Measurements from ENCODE around the gene EMSY. TPM values are rescaled to one million over a fixed set of nuclear protein-coding genes. Genes with fewer than 3 reads are reported as not detected.

EMSY gene
- total and polyA plus RNA-seq, 9 of the 15 experiments (the other 6 are each of a cell fraction or from before 2014, with no cell fraction given): 12.7 to 25.4 (median 17.9) TPM

DNA sequence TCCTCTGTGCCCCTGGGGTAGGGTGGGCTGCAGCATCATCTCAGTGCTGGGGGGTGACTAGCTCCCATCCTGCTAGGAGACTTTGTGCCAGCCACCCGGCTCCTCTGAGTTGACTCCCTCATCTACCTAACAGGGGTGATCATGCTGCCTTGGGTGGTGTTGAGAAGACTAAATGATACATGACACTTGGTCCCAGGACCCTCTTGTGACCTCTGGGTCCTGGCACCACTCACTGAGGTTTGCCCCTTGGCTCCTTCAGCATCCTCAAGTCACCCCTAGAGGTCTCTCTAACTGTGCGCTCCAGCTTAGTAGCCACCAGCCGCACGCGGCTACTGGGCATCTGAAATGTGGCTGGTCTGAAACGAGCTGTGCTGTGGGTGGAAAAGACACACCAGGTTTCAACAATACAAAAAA is 153.6 kb downstream of the EMSY start (continued):
- TF ChIP-seq, protein P1, sequence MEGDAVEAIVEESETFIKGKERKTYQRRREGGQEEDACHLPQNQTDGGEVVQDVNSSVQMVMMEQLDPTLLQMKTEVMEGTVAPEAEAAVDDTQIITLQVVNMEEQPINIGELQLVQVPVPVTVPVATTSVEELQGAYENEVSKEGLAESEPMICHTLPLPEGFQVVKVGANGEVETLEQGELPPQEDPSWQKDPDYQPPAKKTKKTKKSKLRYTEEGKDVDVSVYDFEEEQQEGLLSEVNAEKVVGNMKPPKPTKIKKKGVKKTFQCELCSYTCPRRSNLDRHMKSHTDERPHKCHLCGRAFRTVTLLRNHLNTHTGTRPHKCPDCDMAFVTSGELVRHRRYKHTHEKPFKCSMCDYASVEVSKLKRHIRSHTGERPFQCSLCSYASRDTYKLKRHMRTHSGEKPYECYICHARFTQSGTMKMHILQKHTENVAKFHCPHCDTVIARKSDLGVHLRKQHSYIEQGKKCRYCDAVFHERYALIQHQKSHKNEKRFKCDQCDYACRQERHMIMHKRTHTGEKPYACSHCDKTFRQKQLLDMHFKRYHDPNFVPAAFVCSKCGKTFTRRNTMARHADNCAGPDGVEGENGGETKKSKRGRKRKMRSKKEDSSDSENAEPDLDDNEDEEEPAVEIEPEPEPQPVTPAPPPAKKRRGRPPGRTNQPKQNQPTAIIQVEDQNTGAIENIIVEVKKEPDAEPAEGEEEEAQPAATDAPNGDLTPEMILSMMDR (IDR thresholded peaks at IDR 0.05 in 2 of 3, conservative IDR thresholded peaks at IDR 0.05 in 1 of 3; ENCODE audit: insufficient read depth in 2 of 3, low read depth in 1 of 3, low read length in 3 of 3): peak; percentile 56 to 75 (median 68)
- TF ChIP-seq SMC3 (conservative IDR thresholded peaks at IDR 0.05; ENCODE audit: insufficient read depth, low read depth, low read length) (0 out of 2 replicates have a peak, but pooled peaks have one; percentile 33), RB1 (IDR thresholded peaks at IDR 0.05; ENCODE audit: low read depth) (no peak), MCM3 (IDR thresholded peaks at IDR 0.05) (no peak), ZNF717 (CRISPR knock-in tag; IDR thresholded peaks at IDR 0.05) (no peak), FUS (optimal IDR thresholded peaks at IDR 0.05; ENCODE audit: low read depth, low read length) (no peak), RFX5 (IDR thresholded peaks at IDR 0.05; ENCODE audit: low read depth, low read length) (no peak), NR4A1 (CRISPR knock-in tag; IDR thresholded peaks at IDR 0.05) (no peak), NR4A1 (tag; IDR thresholded peaks at IDR 0.05) (no peak), ZNF766 (CRISPR knock-in tag; conservative IDR thresholded peaks at IDR 0.05) (no peak), NFIX (CRISPR knock-in tag; IDR thresholded peaks at IDR 0.05; ENCODE audit: low read depth) (no peak)

All from K562 (cell line).